Measurements from ENCODE around the gene ST3GAL5. TPM values are rescaled to one million over a fixed set of nuclear protein-coding genes. Genes with fewer than 3 reads are reported as not detected.
A peak's percentile ranks its signal among the peaks of the same experiment; 100 is the strongest.
"Not testable (repeated sequence)": the region's sequence is repeated elsewhere in the genome, so short reads cannot be mapped to it uniquely, and the experiment has no call there.

The ST3GAL5 gene
- total RNA-seq, 1 donor from 2014 or later, result 9.9 TPM

DNA sequence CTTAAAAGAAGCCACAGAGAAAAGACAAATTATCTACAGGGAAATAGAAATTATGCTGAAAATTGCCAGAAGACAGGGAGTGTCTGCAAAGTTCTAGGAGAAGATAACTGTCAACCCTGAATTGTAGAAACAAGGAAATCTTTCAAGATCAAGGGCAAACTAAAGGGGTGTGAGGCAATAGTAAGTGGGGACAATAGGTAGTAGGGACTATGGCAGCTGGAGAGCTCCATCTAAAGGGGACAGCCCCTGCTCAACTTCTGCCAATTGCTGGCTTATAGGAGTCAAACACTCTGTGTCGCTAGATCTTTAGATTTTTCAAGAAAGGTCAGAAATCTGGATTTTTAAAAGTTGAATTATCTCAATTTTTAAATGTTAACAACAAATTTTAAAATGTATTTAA lies 10.1 kb upstream of the ST3GAL5 start:
- H3K9me3 Mint-ChIP-seq, result peaks cover 6% of the 10 kb centered on the region
- Histone ChIP-seq H3K79me2 (ENCODE audit: low read depth) (no peaks in the 10 kb centered on the region), H4K20me1 (ENCODE audit: low read depth) (no peaks in the 10 kb centered on the region), H3K4me2 (no peak overlapping the region), H3K4me3 (no peak overlapping the region), H3K4me1 (peaks cover 4% of the 10 kb centered on the region), H3K36me3 (no peaks in the 10 kb centered on the region), H3F3A (ENCODE audit: low read depth) (no peaks in the 10 kb centered on the region), H2AFZ (replicated peaks) (no peak overlapping the region), H3K27me3 (no peaks in the 10 kb centered on the region), H3K9me3 (ENCODE audit: low read depth) (no peaks in the 10 kb centered on the region), H3K9ac (no peak overlapping the region), H3K27ac (no peak overlapping the region)
- peaks cover 3% of the 10 kb centered on the region for H3K27me3 Mint-ChIP-seq (ENCODE audit: insufficient read depth, low read depth)
- no peak for TF ChIP-seq EZH2phosphoT487 (IDR thresholded peaks at IDR 0.05)
- TF ChIP-seq, protein P1, sequence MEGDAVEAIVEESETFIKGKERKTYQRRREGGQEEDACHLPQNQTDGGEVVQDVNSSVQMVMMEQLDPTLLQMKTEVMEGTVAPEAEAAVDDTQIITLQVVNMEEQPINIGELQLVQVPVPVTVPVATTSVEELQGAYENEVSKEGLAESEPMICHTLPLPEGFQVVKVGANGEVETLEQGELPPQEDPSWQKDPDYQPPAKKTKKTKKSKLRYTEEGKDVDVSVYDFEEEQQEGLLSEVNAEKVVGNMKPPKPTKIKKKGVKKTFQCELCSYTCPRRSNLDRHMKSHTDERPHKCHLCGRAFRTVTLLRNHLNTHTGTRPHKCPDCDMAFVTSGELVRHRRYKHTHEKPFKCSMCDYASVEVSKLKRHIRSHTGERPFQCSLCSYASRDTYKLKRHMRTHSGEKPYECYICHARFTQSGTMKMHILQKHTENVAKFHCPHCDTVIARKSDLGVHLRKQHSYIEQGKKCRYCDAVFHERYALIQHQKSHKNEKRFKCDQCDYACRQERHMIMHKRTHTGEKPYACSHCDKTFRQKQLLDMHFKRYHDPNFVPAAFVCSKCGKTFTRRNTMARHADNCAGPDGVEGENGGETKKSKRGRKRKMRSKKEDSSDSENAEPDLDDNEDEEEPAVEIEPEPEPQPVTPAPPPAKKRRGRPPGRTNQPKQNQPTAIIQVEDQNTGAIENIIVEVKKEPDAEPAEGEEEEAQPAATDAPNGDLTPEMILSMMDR (IDR thresholded peaks at IDR 0.05), result no peak
- peaks cover 6% of the 10 kb centered on the region for H3K4me1 Mint-ChIP-seq
- H3K36me3 Mint-ChIP-seq, result peaks cover 2% of the 10 kb centered on the region
- no peak overlapping the region for H3K27ac Mint-ChIP-seq
- H3K4me3 Mint-ChIP-seq, result no peak overlapping the region
- no peak for DNase-seq (ENCODE audit: low spot score)

DNA sequence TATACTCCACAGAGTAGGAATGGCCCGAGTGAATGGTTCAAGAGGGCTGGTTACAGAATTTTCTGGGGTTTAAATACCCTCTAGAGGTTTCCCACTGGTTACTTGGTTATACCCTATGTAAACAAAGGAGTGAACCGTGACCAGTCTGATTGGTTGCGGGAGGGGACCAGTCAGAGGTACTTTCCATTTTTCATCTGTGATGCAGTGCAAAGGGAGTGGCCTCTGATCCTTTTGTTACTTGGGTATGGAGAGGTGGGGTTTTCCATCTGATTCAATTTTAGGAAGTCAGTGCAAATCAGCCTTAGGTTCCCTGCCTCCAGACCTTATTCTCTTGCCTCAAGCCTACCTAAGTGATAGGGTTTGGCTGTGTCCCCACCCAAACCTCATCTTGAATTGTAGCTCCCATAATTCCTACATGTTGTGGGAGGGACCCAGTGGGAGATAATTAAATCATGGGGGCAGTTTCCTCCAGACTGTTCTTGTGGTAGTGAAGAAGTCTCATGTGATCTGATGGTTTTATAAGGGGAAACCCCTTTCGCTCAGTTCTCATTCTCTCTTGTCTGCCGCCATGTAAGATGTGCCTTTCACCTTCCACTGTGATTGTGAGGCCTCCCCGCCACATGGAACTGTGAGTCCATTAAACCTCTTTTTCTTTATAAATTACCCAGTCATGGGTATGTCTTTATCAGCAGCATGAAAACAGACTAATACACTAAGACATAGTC lies 5.9 kb upstream of the ST3GAL5 start:
- H3K79me2 ChIP-seq (ENCODE audit: low read depth); H3K27ac ChIP-seq; H3K4me2 ChIP-seq: not testable (repeated sequence)

DNA sequence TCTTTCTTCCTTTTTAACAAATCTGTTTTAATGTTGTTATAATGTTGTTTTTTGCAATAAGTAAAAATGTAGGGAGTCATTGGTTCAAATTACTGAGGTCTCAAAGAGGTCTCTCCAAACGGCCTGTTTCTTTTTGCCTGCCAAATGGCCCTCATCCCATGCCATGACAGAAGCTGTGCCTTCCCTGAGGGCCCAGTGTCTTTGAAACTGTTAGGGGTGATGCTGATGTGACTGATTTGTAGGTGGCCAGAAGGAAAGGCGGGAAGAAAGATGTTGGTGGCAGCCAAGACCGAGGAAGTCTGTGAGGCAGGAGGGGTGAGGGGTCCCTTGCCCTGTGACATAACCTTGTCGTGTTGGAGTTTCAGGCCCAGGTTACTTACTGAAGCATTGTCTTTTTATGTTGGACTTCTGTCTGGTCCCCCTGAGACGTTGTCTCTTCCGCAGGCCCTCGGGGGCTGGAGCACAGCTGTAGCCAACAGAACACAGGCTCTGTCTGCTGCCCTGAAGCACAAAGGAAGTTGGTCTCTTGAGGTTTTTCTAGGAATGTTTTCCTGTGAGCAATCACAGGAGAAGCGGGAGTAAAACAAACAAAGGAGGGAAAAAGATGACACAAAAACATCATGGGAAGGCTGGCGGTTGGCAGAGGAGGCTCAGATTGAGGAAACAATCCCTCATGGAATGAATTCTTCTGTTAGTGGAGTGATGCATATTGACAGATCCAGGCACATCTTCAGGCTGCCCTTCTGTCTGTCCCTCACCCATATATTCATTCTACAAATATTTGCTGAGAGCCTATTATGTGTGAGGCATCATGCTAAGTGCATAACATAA lies 4.9 kb upstream of the ST3GAL5 start:
- Mint-ChIP-seq H3K36me3 (peaks cover 2% of the 10 kb centered on the region), H3K9me3 (peaks cover 6% of the 10 kb centered on the region), H3K27ac (no peak overlapping the region), H3K27me3 (ENCODE audit: insufficient read depth, low read depth) (peaks cover 3% of the 10 kb centered on the region), H3K4me1 (peaks cover 19% of the 10 kb centered on the region), H3K4me3 (no peak overlapping the region)
- TF ChIP-seq EZH2 (IDR thresholded peaks at IDR 0.05) (no peak), EZH2phosphoT487 (IDR thresholded peaks at IDR 0.05) (no peak)
- TF ChIP-seq, protein P1 (IDR thresholded peaks at IDR 0.05), result no peak
- Histone ChIP-seq H3K36me3 (no peaks in the 10 kb centered on the region), H3K4me2 (no peak overlapping the region), H3K4me1 (peaks cover 17% of the 10 kb centered on the region), H3K4me3 (no peak overlapping the region), H3K9ac (no peak overlapping the region), H3K27ac (no peak overlapping the region), H3F3A (ENCODE audit: low read depth) (peaks cover 3% of the 10 kb centered on the region), H3K27me3 (peaks cover 12% of the 10 kb centered on the region), H4K20me1 (ENCODE audit: low read depth) (no peaks in the 10 kb centered on the region), H3K79me2 (ENCODE audit: low read depth) (no peaks in the 10 kb centered on the region), H3K9me3 (ENCODE audit: low read depth) (no peaks in the 10 kb centered on the region), H2AFZ (replicated peaks) (peak overlapping the region; percentile 73)
- DNase-seq (ENCODE audit: low spot score), result no peak

More for the DNA sequence above, 5.9 kb upstream of the ST3GAL5 start:
- H3K9ac ChIP-seq; H3K4me3 Mint-ChIP-seq; H3K27ac Mint-ChIP-seq; H3F3A ChIP-seq (ENCODE audit: low read depth); H3K4me3 ChIP-seq; H2AFZ ChIP-seq (replicated peaks); H3K9me3 ChIP-seq (ENCODE audit: low read depth); H3K9me3 Mint-ChIP-seq; H3K36me3 Mint-ChIP-seq; H3K36me3 ChIP-seq; H3K27me3 Mint-ChIP-seq (ENCODE audit: insufficient read depth, low read depth); H4K20me1 ChIP-seq (ENCODE audit: low read depth); DNase-seq (ENCODE audit: low spot score): not testable (repeated sequence)
- peaks cover 13% of the 10 kb centered on the region for H3K4me1 Mint-ChIP-seq
- peaks cover 13% of the 10 kb centered on the region for H3K4me1 ChIP-seq
- H3K27me3 ChIP-seq, result peaks cover 12% of the 10 kb centered on the region

All from neural progenitor cell (in vitro differentiated cells).